K562 (cell line): ENCODE measurements around the gene IQGAP3. TPM values are rescaled to one million over a fixed set of nuclear protein-coding genes. Genes with fewer than 3 reads are reported as not detected.

ENCODE experiments used
- CREB3L1 ChIP-seq: fragments of 450-650 bp; IDR thresholded peaks from 2 replicates; pipeline ENCODE4 v1.6.1; 2014; ENCODE audit warnings: low read depth, mild to moderate bottlenecking, moderate library complexity, borderline replicate concordance
- FUS ChIP-seq: fragments of 200-400 bp; formaldehyde crosslinking; optimal IDR thresholded peaks from 2 replicates; pipeline ENCODE3; 2017; ENCODE audit warnings: low read depth, low read length
- ID3 ChIP-seq, 2 experiments: fragments of 250-450 bp in 1 of 2; fragments of 450-650 bp in 1 of 2; sonication (Bioruptor Pico) in 1 of 2; IDR thresholded peaks; 2 replicates each; pipeline versions ENCODE4 v1.6.1 to v1.8.0; 2016 to 2021; ENCODE audit warnings: mild to moderate bottlenecking in 2 of 2, moderate library complexity in 2 of 2, missing compliant biosample characterization in 1 of 2, missing genetic modification characterization in 1 of 2
- LARP7 ChIP-seq: fragments of 450-650 bp; IDR thresholded peaks from 2 replicates; pipeline ENCODE4 v1.6.1; 2016
- PHF21A ChIP-seq: fragments of 450-650 bp; IDR thresholded peaks from 2 replicates; pipeline ENCODE4 v1.6.1; 2017; ENCODE audit warnings: low read depth, borderline replicate concordance
- SNIP1 ChIP-seq: fragments of 450-650 bp; IDR thresholded peaks from 2 replicates; pipeline ENCODE4 v1.7.1; 2017; ENCODE audit warnings: low read depth, mild to moderate bottlenecking
- SP1 ChIP-seq: sonication (generic); formaldehyde crosslinking; IDR thresholded peaks from 2 replicates; pipeline ENCODE4 v1.8.1; 2022; ENCODE audit warnings: mild to moderate bottlenecking, missing genetic modification reagents
- SREBF1 ChIP-seq: fragments of 150-350 bp; IDR thresholded peaks from 2 replicates; pipeline ENCODE4 v1.6.1; 2014; ENCODE audit warnings: antibody characterized with exemption, low read depth, low read length, borderline replicate concordance
- SREBF2 ChIP-seq: sonication (generic); formaldehyde crosslinking; IDR thresholded peaks from 2 replicates; pipeline ENCODE4 v1.4.0; 2020; ENCODE audit warnings: mild to moderate bottlenecking, missing genetic modification reagents
- SRF ChIP-seq, 2 experiments: fragments of 250-450, 450-650 bp in 1 of 2; sonication (Bioruptor Pico) in 1 of 2; sonication (generic) in 1 of 2; formaldehyde crosslinking; IDR thresholded peaks; 2 replicates each; pipeline versions ENCODE4 v1.5.0 to v1.5.1; 2020 to 2022; ENCODE audit warnings: mild to moderate bottlenecking in 1 of 2, missing genetic modification reagents in 1 of 2
- SRSF7 ChIP-seq: fragments of 200-400 bp; formaldehyde crosslinking; optimal IDR thresholded peaks from 2 replicates; pipeline ENCODE3; 2017; ENCODE audit warnings: mild to moderate bottlenecking, low read depth, low read length
- TAF7 ChIP-seq: fragments of 450-650 bp; IDR thresholded peaks from 2 replicates; pipeline ENCODE4 v1.6.1; 2016; ENCODE audit warnings: missing genetic modification characterization, missing compliant biosample characterization
- TBP ChIP-seq: optimal IDR thresholded peaks from 2 replicates; pipeline ENCODE3; 2011; ENCODE audit warnings: low read depth, low read length, improper control_type of control experiment
- TFAM ChIP-seq: fragments of 250-450 bp; sonication (Bioruptor Pico); conservative IDR thresholded peaks from 2 replicates; pipeline ENCODE4 v1.5.0; 2021; ENCODE audit warnings: mild to moderate bottlenecking, moderate library complexity
- YBX1 ChIP-seq: fragments of 450-650 bp; IDR thresholded peaks from 2 replicates; pipeline ENCODE4 v1.7.1; 2016; ENCODE audit warnings: mild to moderate bottlenecking
- ZC3H11A ChIP-seq: IDR thresholded peaks from 2 replicates; pipeline ENCODE4 v1.6.1; 2012; ENCODE audit warnings: low read depth, low read length, improper control_type of control experiment
- ZFX ChIP-seq: sonication (generic); formaldehyde crosslinking; IDR thresholded peaks from 2 replicates; pipeline ENCODE4 v1.8.0; 2022; ENCODE audit warnings: mild to moderate bottlenecking, missing genetic modification reagents, moderate library complexity
- ZNF253 ChIP-seq: fragments of 250-450 bp; sonication (Bioruptor Pico); conservative IDR thresholded peaks from 2 replicates; pipeline ENCODE4 v1.6.1; 2021; ENCODE audit warnings: mild to moderate bottlenecking
- ZNF407 ChIP-seq: fragments of 450-650 bp; IDR thresholded peaks from 2 replicates; pipeline ENCODE4 v1.6.1; 2016; ENCODE audit warnings: low read depth
- ZNF644 ChIP-seq: fragments of 200-800 bp; sonication (Bioruptor generic); IDR thresholded peaks from 2 replicates; pipeline ENCODE4 v1.6.1; 2016; ENCODE audit warnings: low read depth, missing genetic modification characterization, missing compliant biosample characterization
- ZNF778 ChIP-seq: fragments of 450-650 bp; formaldehyde crosslinking; IDR thresholded peaks from 2 replicates; pipeline ENCODE4 v1.4.0; 2020; ENCODE audit warnings: mild to moderate bottlenecking, moderate library complexity
- polyA plus RNA-seq, 8 experiments: library from polyadenylated mRNA; depleted of rRNA in 4 of 8; stranded (reverse) in 5 of 8; unstranded in 3 of 8; fragments of >200 nt; fragmentation: Nextera tagmentation in 2 of 8; fragmentation: Illumina TruSeq in 1 of 8; extraction: Ambion mirVana in 2 of 8; extraction: Trizol in 1 of 8; gene quantifications; 2 replicates each; pipeline versions ENCODE4 v1.2.1 to v1.2.3, GENCODE V29; 2011 to 2014; ENCODE audit warnings: inconsistent platforms in 1 of 8, missing spikeins in 1 of 8
- total RNA-seq, 7 experiments: library from RNA; depleted of rRNA in 6 of 7; stranded (reverse); fragments of >200 nt in 6 of 7; fragmentation: Illumina TruSeq in 2 of 7; extraction: Trizol in 2 of 7; gene quantifications; 2 replicates each; pipeline versions ENCODE4 v1.2.1 to v1.2.3, GENCODE V29; 2011 to 2021; ENCODE audit warnings: low replicate concordance in 1 of 7

The IQGAP3 gene
- total and polyA plus RNA-seq, 9 of the 15 experiments (the other 6 are each of a cell fraction or from before 2014, with no cell fraction given) = 1.4 to 16.6 (median 11.9) TPM

GRCh38 chr1:156502391-156502893 is 69.9 kb downstream of the IQGAP3 start (continued):
- TF ChIP-seq TFAM (CRISPR knock-in tag) (no peak), CREB3L1 (no peak), LARP7 (no peak), YBX1 (no peak), SP1 (0 out of 2 replicates have a peak, but pooled peaks have one; percentile 34), SREBF2 (CRISPR knock-in tag) (no peak), ZC3H11A (no peak), TAF7 (tag) (no peak), ZFX (CRISPR knock-in tag) (peak; percentile 66), ZNF778 (no peak), ZNF644 (0 out of 2 replicates have a peak, but pooled peaks have one; percentile 33), SREBF1 (no peak), PHF21A (no peak), SRSF7 (no peak), ID3 (CRISPR knock-in tag; IDR thresholded peaks at IDR 0.05) (no peak), ID3 (tag; IDR thresholded peaks at IDR 0.05) (peak; percentile 69; the same call in 1 of the 2 replicates), FUS (no peak), SRF (CRISPR knock-in tag; IDR thresholded peaks at IDR 0.05) (no peak), SNIP1 (no peak), ZNF253 (CRISPR knock-in tag) (no peak), TBP (no peak), ZNF407 (no peak)
